Small intestine (tissue), 16 donors: ENCODE measurements around the gene ATXN10. TPM values are rescaled to one million over a fixed set of nuclear protein-coding genes. Genes with fewer than 3 reads are reported as not detected.
"Not testable (repeated sequence)": the region's sequence is repeated elsewhere in the genome, so short reads cannot be mapped to it uniquely, and the experiment has no call there.

Source experiments
- DNase-seq, 2 donors: peaks; one replicate each; pipeline versions ENCODE4 v3.0.0 to v3.0.0-alpha.2; 2013
- FAIRE-seq: peaks from 2 replicates; lab custom pipeline; 2012; peaks lifted over from hg19 to GRCh38; lab: Jason Lieb, UNC
- H3K27ac ChIP-seq, 3 donors: one replicate each; pipeline ENCODE4 v1.5.1; 2013; ENCODE audit warnings: low read length in 2 of 3, mild to moderate bottlenecking in 2 of 3, control low read depth in 1 of 3, inconsistent platforms in 1 of 3, low read depth in 1 of 3, moderate library complexity in 1 of 3
- H3K27me3 ChIP-seq, 3 donors: one replicate each; pipeline ENCODE4 v1.6.1; 2013; ENCODE audit warnings: low read length in 3 of 3, inconsistent platforms in 1 of 3; ENCODE audit not compliant: control insufficient read depth in 3 of 3, insufficient read depth in 3 of 3
- H3K36me3 ChIP-seq, 3 donors: one replicate each; pipeline ENCODE4 v1.6.1; 2013; ENCODE audit warnings: low read length in 3 of 3, inconsistent platforms in 1 of 3, low read depth in 1 of 3, mild to moderate bottlenecking in 1 of 3, moderate library complexity in 1 of 3; ENCODE audit not compliant: control insufficient read depth in 3 of 3, insufficient read depth in 2 of 3
- H3K4me1 ChIP-seq, 3 donors: one replicate each; pipeline ENCODE4 v1.6.1; 2013; ENCODE audit warnings: low read length in 2 of 3, inconsistent platforms in 1 of 3, low read depth in 1 of 3, mild to moderate bottlenecking in 1 of 3, moderate library complexity in 1 of 3; ENCODE audit not compliant: control insufficient read depth in 3 of 3, insufficient read depth in 2 of 3
- H3K4me3 ChIP-seq, 3 donors: one replicate each; pipeline ENCODE4 v1.5.1; 2013; ENCODE audit warnings: low read length in 3 of 3, control low read depth in 1 of 3, inconsistent platforms in 1 of 3, low read depth in 1 of 3, mild to moderate bottlenecking in 1 of 3, moderate library complexity in 1 of 3
- H3K9me3 ChIP-seq, 2 donors: one replicate each; pipeline ENCODE4 v1.6.1; 2013; ENCODE audit warnings: low read depth in 1 of 2, low read length in 1 of 2; ENCODE audit not compliant: control insufficient read depth in 2 of 2, insufficient read depth in 1 of 2
- WGBS, 3 donors: extraction: QIAGEN DNeasy Blood & Tissue Kit; methylation state at CpG; one replicate each; pipeline ENCODE4 v1.1.7; 2013; 5-methylcytosine and 5-hydroxymethylcytosine counted together
- long read RNA-seq, 10 donors: transcript quantifications; one replicate each; lab custom pipeline, GENCODE V29; 2026
- polyA plus RNA-seq, 4 donors: library from polyadenylated mRNA; stranded (reverse) in 3 of 4; unstranded in 1 of 4; fragments of 200-250 nt in 3 of 4; fragments of 120-200 nt in 1 of 4; gene quantifications; one replicate each; pipeline versions ENCODE4 v1.2.1 to v1.2.3, GENCODE V29; 2013
- donor health status: healthy with polysubstance abuse.
- donor health status: control.
- donor health status: control.
- donor health status: Bipolar disorder and iron deficiency.
- donor health status: healthy.

ATXN10 gene
- polyA plus RNA-seq = 10 to 100 TPM; 15.4 to 74.3 (median 39.2) TPM
- long read RNA-seq, donor 1, transcript ATXN10-201 (12 exons, 3,329 nt) = major isoform, 45 of 60 reads
- long read RNA-seq, donor 1, partial matches to known transcripts = 15 of 60 reads
- long read RNA-seq, donor 1, other reads (novel, unspliced or antisense) = 0 of 60 reads
- long read RNA-seq, donor 2, transcript ATXN10-201 (12 exons, 3,329 nt) = major isoform, 6 of 6 reads
- long read RNA-seq, donor 2, partial matches to known transcripts = 0 of 6 reads
- long read RNA-seq, donor 2, other reads (novel, unspliced or antisense) = 0 of 6 reads
- long read RNA-seq, donor 3, transcript ATXN10-201 (12 exons, 3,329 nt) = major isoform, 13 of 37 reads
- long read RNA-seq, donor 3, partial matches to known transcripts = 23 of 37 reads
- long read RNA-seq, donor 3, other reads (novel, unspliced or antisense) = 0 of 37 reads
- long read RNA-seq, donor 4, partial matches to known transcripts = 0 of 3 reads
- long read RNA-seq, donor 4, other reads (novel, unspliced or antisense) = 0 of 3 reads
- long read RNA-seq, donor 5, partial matches to known transcripts = 0 of 1 reads
- long read RNA-seq, donor 5, other reads (novel, unspliced or antisense) = 0 of 1 reads
- long read RNA-seq, donor 6, transcript ATXN10-201 (12 exons, 3,329 nt) = major isoform, 13 of 18 reads
- long read RNA-seq, donor 6, partial matches to known transcripts = 5 of 18 reads
- long read RNA-seq, donor 6, other reads (novel, unspliced or antisense) = 0 of 18 reads
- long read RNA-seq, donor 7, transcript ATXN10-201 (12 exons, 3,329 nt) = major isoform, 71 of 103 reads
- long read RNA-seq, donor 7, partial matches to known transcripts = 32 of 103 reads
- long read RNA-seq, donor 7, other reads (novel, unspliced or antisense) = 0 of 103 reads
- long read RNA-seq, donor 8, transcript ATXN10-201 (12 exons, 3,329 nt) = major isoform, 6 of 6 reads
- long read RNA-seq, donor 8, partial matches to known transcripts = 0 of 6 reads
- long read RNA-seq, donor 8, other reads (novel, unspliced or antisense) = 0 of 6 reads
- long read RNA-seq, donor 9, partial matches to known transcripts = 0 of 4 reads
- long read RNA-seq, donor 9, other reads (novel, unspliced or antisense) = 0 of 4 reads
- long read RNA-seq, donor 10, transcript ATXN10-201 (12 exons, 3,329 nt) = major isoform, 41 of 53 reads
- long read RNA-seq, donor 10, partial matches to known transcripts = 12 of 53 reads
- long read RNA-seq, donor 10, other reads (novel, unspliced or antisense) = 0 of 53 reads

- no peaks in the 10 kb centered on the region for H3K36me3 ChIP-seq
- no peak for FAIRE-seq
- peak within 1 kb of the TSS; percentile 1 to 85 (median 63) for H3K27ac ChIP-seq
- H3K27me3 ChIP-seq = no peaks in the 10 kb centered on the region
- H3K4me3 ChIP-seq = peak within 1 kb of the TSS; percentile 69 to 86 (median 71)
- no peaks in the 10 kb centered on the region for H3K9me3 ChIP-seq
- peaks cover 3 to 16% (median 14%) of the 10 kb centered on the region in 3 donors for H3K4me1 ChIP-seq
- 0 to 1% (median 1%) methylated on average over 69 to 89 of the region's 89 CpGs for WGBS, 3 donors
- DNase-seq = peak; percentile 57 to 94
Measured at GRCh38 chr22:45671783-45672563, at the start of gene ATXN10. Gene ATXN10 (plus strand): TSS chr22:45671834. CDS start chr22:45672064, 230 bp downstream.

GRCh38 chr22:45621836-45622600 lies 49.6 kb upstream of the ATXN10 start:
- DNase-seq (no peak), FAIRE-seq (no peak)
- Histone ChIP-seq H3K9me3 (no peaks in the 10 kb centered on the region), H3K4me3 (no peak overlapping the region), H3K27me3 (peaks cover 0 to 2% (median 2%) of the 10 kb centered on the region in 3 donors), H3K36me3 (no peaks in the 10 kb centered on the region), H3K4me1 (no peaks in the 10 kb centered on the region), H3K27ac (no peak overlapping the region)
- 80 to 83% (median 83%) methylated on average over 11 of the region's 11 CpGs for WGBS, 3 donors

GRCh38 chr22:45623464-45624145 lies 48.0 kb upstream of the ATXN10 start:
- H3K9me3 ChIP-seq, H3K4me1 ChIP-seq, DNase-seq, H3K4me3 ChIP-seq, H3K36me3 ChIP-seq, FAIRE-seq, H3K27me3 ChIP-seq, H3K27ac ChIP-seq: not testable (repeated sequence)
- 68 to 86% (median 81%) methylated on average over 3 of the region's 3 CpGs for WGBS, 3 donors

GRCh38 chr22:45626198-45626651 lies 45.4 kb upstream of the ATXN10 start:
- FAIRE-seq = no peak
- H3K36me3 ChIP-seq = no peaks in the 10 kb centered on the region
- peak; percentile 90 to 91 for DNase-seq
- H3K27ac ChIP-seq = no peak overlapping the region
- H3K4me3 ChIP-seq = no peak overlapping the region
- peaks cover 0 to 3% (median 0%) of the 10 kb centered on the region in 3 donors for H3K27me3 ChIP-seq
- 12 to 56% (median 31%) methylated on average over 22 of the region's 22 CpGs for WGBS, 3 donors
- H3K9me3 ChIP-seq = no peaks in the 10 kb centered on the region
- H3K4me1 ChIP-seq = no peaks in the 10 kb centered on the region

GRCh38 chr22:45627489-45628233 lies 44.0 kb upstream of the ATXN10 start:
- H3K27ac ChIP-seq = no peak overlapping the region
- H3K36me3 ChIP-seq = no peaks in the 10 kb centered on the region
- FAIRE-seq = no peak
- WGBS, 3 donors = 64 to 83% (median 71%) methylated on average over 22 of the region's 22 CpGs
- DNase-seq = no peak
- H3K27me3 ChIP-seq = peaks cover 0 to 10% (median 6%) of the 10 kb centered on the region in 3 donors
- no peak overlapping the region for H3K4me3 ChIP-seq
- no peaks in the 10 kb centered on the region for H3K4me1 ChIP-seq
- H3K9me3 ChIP-seq = no peaks in the 10 kb centered on the region

- Histone ChIP-seq H3K4me3 (no peak overlapping the region), H3K27me3 (peaks cover 0 to 18% (median 7%) of the 10 kb centered on the region in 3 donors), H3K36me3 (no peaks in the 10 kb centered on the region), H3K27ac (no peak overlapping the region), H3K4me1 (no peaks in the 10 kb centered on the region), H3K9me3 (no peaks in the 10 kb centered on the region)
- FAIRE-seq (no peak), DNase-seq (peak; percentile 54 to 67)
- 13 to 55% (median 35%) methylated on average over 5 of the region's 5 CpGs for WGBS, 3 donors
Measured at GRCh38 chr22:45628515-45628914, 43.1 kb upstream of the ATXN10 start.
